SJSA1 (cell line): ENCODE measurements around the gene KDM4B. TPM values are rescaled to one million over a fixed set of nuclear protein-coding genes. Genes with fewer than 3 reads are reported as not detected.

Experiments
- DNase-seq, 2 experiments: peaks; one replicate each; pipeline ENCODE4 v3.0.0-alpha.2; 2015 to 2020; ENCODE audit warnings: low spot score in 2 of 2, low read depth in 1 of 2
- H3K27ac ChIP-seq: fragments of 250-450 bp; sonication (Bioruptor Pico); 2 replicates; pipeline ENCODE4 v1.5.1; 2020; ENCODE audit warnings: mild to moderate bottlenecking, moderate library complexity
- H3K27me3 ChIP-seq: fragments of 250-450 bp; sonication (Bioruptor Pico); replicated peaks from 2 replicates; pipeline ENCODE4 v1.5.1; 2020; ENCODE audit warnings: mild to moderate bottlenecking, moderate library complexity
- H3K36me3 ChIP-seq: fragments of 250-450 bp; sonication (Bioruptor Pico); 2 replicates; pipeline ENCODE4 v1.5.1; 2020; ENCODE audit warnings: mild to moderate bottlenecking
- H3K4me1 ChIP-seq: fragments of 250-450 bp; sonication (Bioruptor Pico); replicated peaks from 2 replicates; pipeline ENCODE4 v1.6.1; 2021; ENCODE audit warnings: mild to moderate bottlenecking
- H3K4me3 ChIP-seq: fragments of 250-450 bp; sonication (Bioruptor Pico); 2 replicates; pipeline ENCODE4 v1.5.1; 2020; ENCODE audit warnings: mild to moderate bottlenecking
- H3K9me3 ChIP-seq: fragments of 250-450 bp; sonication (Bioruptor Pico); replicated peaks from 2 replicates; pipeline ENCODE4 v1.5.1; 2020; ENCODE audit warnings: mild to moderate bottlenecking
- total RNA-seq: library from RNA; depleted of rRNA; stranded (reverse); fragments of >200 nt; shearing (Covaris generic); gene quantifications from 2 replicates; pipeline ENCODE4 v1.2.3, GENCODE V29; 2014

KDM4B gene
- total RNA-seq, 1 experiment from 2014 or later = 9.1 TPM

DNA sequence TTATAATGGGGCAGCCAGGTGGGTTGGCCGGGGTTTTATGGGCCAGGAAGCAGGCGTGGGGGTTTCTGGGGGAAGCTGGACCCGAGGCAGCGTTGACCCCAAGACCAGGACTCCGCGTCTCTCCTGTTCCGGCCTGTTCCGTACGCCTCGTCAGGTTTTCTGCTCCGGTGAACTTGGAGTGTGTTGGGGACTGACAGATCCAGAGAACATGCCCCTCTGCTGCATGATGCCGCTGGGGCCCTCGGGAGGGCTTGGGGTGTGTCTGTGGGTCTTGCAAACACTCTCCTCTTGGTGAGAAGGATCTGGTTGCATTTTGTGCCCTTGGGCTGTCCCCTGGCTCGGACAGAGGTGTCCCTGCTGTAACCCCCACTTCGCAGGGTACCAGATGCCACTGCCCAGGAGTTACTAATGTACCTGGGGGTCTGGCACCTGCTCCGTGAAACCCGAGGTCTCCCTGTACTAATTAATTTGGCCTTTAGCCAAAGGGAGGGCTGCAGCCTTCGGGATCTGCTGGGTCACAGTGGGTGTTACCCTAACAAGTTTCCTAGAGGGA lies 15.6 kb downstream of the KDM4B start:
- no peak for DNase-seq

GRCh38 chr19:4985551-4985991 lies 16.7 kb downstream of the KDM4B start:
- no peak overlapping the region for H3K4me3 ChIP-seq
- peaks cover 4% of the 10 kb centered on the region; the same call in 1 of the 2 replicates for H3K36me3 ChIP-seq
- H3K27me3 ChIP-seq = no peaks in the 10 kb centered on the region
- H3K4me1 ChIP-seq = peaks cover 12% of the 10 kb centered on the region
- DNase-seq = no peak
- H3K27ac ChIP-seq = no peak overlapping the region
- no peaks in the 10 kb centered on the region for H3K9me3 ChIP-seq

More for the DNA sequence above, 15.6 kb downstream of the KDM4B start:
- Histone ChIP-seq H3K4me1 (peaks cover 12% of the 10 kb centered on the region), H3K9me3 (no peaks in the 10 kb centered on the region), H3K27me3 (no peaks in the 10 kb centered on the region), H3K36me3 (peaks cover 4% of the 10 kb centered on the region; the same call in 1 of the 2 replicates), H3K27ac (no peak overlapping the region), H3K4me3 (no peak overlapping the region)

GRCh38 chr19:4986056-4986455 lies 17.1 kb downstream of the KDM4B start:
- no peaks in the 10 kb centered on the region for H3K9me3 ChIP-seq
- H3K4me1 ChIP-seq = peaks cover 12% of the 10 kb centered on the region
- no peak overlapping the region for H3K4me3 ChIP-seq
- DNase-seq = no peak
- H3K27ac ChIP-seq = no peak overlapping the region
- no peaks in the 10 kb centered on the region for H3K27me3 ChIP-seq
- peaks cover 4% of the 10 kb centered on the region; the same call in 1 of the 2 replicates for H3K36me3 ChIP-seq

GRCh38 chr19:4986471-4986891 lies 17.6 kb downstream of the KDM4B start:
- DNase-seq = no peak
- H3K27me3 ChIP-seq = no peaks in the 10 kb centered on the region

GRCh38 chr19:4987256-4987655 lies 18.3 kb downstream of the KDM4B start:
- Histone ChIP-seq H3K27me3 (no peaks in the 10 kb centered on the region), H3K9me3 (no peaks in the 10 kb centered on the region), H3K36me3 (peaks cover 4% of the 10 kb centered on the region; the same call in 1 of the 2 replicates), H3K4me1 (peaks cover 12% of the 10 kb centered on the region), H3K4me3 (no peak overlapping the region), H3K27ac (no peak overlapping the region)
- no peak for DNase-seq

More at GRCh38 chr19:4986471-4986891, 17.6 kb downstream of the KDM4B start:
- Histone ChIP-seq H3K4me1 (peaks cover 12% of the 10 kb centered on the region), H3K9me3 (no peaks in the 10 kb centered on the region), H3K4me3 (no peak overlapping the region), H3K27ac (no peak overlapping the region), H3K36me3 (peaks cover 4% of the 10 kb centered on the region; the same call in 1 of the 2 replicates)

GRCh38 chr19:4987692-4988370 lies 18.9 kb downstream of the KDM4B start:
- Histone ChIP-seq H3K4me3 (no peak overlapping the region), H3K27ac (no peak overlapping the region), H3K27me3 (no peaks in the 10 kb centered on the region), H3K9me3 (no peaks in the 10 kb centered on the region), H3K36me3 (peaks cover 4% of the 10 kb centered on the region; the same call in 1 of the 2 replicates), H3K4me1 (peaks cover 12% of the 10 kb centered on the region)
- DNase-seq = no peak

DNA sequence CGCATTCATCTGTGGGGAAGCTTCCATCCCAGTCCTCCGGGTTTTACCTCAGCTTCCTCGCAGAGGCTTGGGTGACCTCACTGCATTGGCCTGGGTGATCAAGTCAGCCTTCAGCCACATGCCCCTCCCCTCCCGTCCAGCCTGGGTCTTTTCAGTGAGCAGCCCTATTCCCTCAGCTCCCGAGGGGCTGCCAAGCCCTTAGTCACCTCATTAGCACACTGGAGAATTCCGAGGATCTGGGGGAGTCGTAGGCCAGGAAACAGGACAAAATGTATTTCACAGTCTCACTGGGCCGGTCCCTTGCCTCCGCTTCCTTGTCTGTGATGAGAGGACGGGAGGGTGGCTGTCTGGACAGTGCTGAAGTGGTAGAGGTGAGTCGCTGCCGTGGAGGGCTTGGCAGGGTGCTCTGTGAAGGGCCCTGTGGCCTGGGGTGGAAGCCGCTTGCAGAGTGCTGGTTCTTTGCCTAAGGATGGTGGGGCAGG lies 19.9 kb downstream of the KDM4B start:
- Histone ChIP-seq H3K36me3 (no peaks in the 10 kb centered on the region), H3K27me3 (no peaks in the 10 kb centered on the region), H3K27ac (no peak overlapping the region), H3K9me3 (no peaks in the 10 kb centered on the region), H3K4me3 (no peak overlapping the region), H3K4me1 (peaks cover 12% of the 10 kb centered on the region)
- no peak for DNase-seq

GRCh38 chr19:4990306-4990705 lies 21.4 kb downstream of the KDM4B start:
- H3K27ac ChIP-seq = no peak overlapping the region
- no peaks in the 10 kb centered on the region for H3K36me3 ChIP-seq
- no peaks in the 10 kb centered on the region for H3K27me3 ChIP-seq
- peaks cover 12% of the 10 kb centered on the region for H3K4me1 ChIP-seq
- H3K4me3 ChIP-seq = no peak overlapping the region
- DNase-seq = no peak
- H3K9me3 ChIP-seq = no peaks in the 10 kb centered on the region

GRCh38 chr19:4991538-4991937 lies 22.6 kb downstream of the KDM4B start:
- no peak for DNase-seq
- no peak overlapping the region for H3K4me3 ChIP-seq
- peaks cover 3% of the 10 kb centered on the region; the same call in 1 of the 2 replicates for H3K36me3 ChIP-seq
- H3K4me1 ChIP-seq = peaks cover 12% of the 10 kb centered on the region
- no peak overlapping the region for H3K27ac ChIP-seq
- no peaks in the 10 kb centered on the region for H3K9me3 ChIP-seq
- no peaks in the 10 kb centered on the region for H3K27me3 ChIP-seq

DNA sequence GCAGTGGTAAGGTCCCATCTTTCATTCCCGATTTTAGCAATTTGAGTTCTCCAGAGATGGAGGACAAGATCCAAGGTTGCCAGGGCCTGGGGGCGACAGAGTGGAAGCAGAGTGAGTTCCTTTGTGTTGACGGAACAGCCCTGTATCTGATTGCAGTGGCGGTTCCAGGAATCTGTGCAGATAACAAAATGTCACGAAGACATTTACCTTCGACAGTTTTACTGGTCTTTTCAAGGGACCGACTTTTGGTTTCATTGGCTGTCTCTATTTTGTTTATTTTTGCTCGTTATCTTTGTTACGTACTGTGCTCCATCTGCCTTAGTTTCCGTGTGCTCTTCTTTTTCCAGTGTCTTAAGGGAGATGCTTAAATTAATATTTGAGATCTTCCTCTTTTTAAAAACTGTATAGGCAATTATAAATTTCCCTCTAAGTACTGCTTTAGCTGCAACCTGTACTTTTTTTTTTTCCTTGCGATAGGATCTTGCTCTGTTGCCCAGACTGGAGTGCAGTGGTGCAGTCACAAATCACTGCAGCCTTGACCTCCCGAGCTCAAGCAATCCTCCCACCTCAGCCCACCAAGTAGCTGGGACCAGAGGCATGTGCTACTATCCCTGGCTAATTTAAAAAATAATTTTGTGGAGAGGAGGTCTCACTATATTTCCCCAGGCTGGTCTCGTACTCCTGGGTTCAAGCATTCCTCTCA lies 23.2 kb downstream of the KDM4B start:
- Histone ChIP-seq H3K4me3 (no peak overlapping the region), H3K4me1 (peaks cover 12% of the 10 kb centered on the region), H3K27ac (no peak overlapping the region), H3K36me3 (peaks cover 3% of the 10 kb centered on the region), H3K9me3 (no peaks in the 10 kb centered on the region), H3K27me3 (no peaks in the 10 kb centered on the region)
- DNase-seq = no peak

GRCh38 chr19:4993683-4994082 lies 24.8 kb downstream of the KDM4B start:
- H3K27ac ChIP-seq = no peak overlapping the region
- H3K27me3 ChIP-seq = no peaks in the 10 kb centered on the region
- no peaks in the 10 kb centered on the region for H3K9me3 ChIP-seq
- no peak for DNase-seq
- peaks cover 4% of the 10 kb centered on the region for H3K4me1 ChIP-seq
- no peak overlapping the region for H3K4me3 ChIP-seq
- H3K36me3 ChIP-seq = peaks cover 9% of the 10 kb centered on the region

- Histone ChIP-seq H3K36me3 (peaks cover 9% of the 10 kb centered on the region), H3K9me3 (no peaks in the 10 kb centered on the region), H3K27ac (no peak overlapping the region), H3K4me1 (peaks cover 2% of the 10 kb centered on the region; the same call in 1 of the 2 replicates), H3K4me3 (no peak overlapping the region), H3K27me3 (no peaks in the 10 kb centered on the region)
- no peak for DNase-seq
Measured at GRCh38 chr19:4996701-4997100, 27.8 kb downstream of the KDM4B start.

- Histone ChIP-seq H3K9me3 (no peaks in the 10 kb centered on the region), H3K4me1 (peaks cover 8% of the 10 kb centered on the region), H3K27me3 (no peaks in the 10 kb centered on the region), H3K36me3 (peaks cover 9% of the 10 kb centered on the region), H3K27ac (no peak overlapping the region), H3K4me3 (no peak overlapping the region)
- DNase-seq = no peak
Measured at GRCh38 chr19:4997297-4997696, 28.4 kb downstream of the KDM4B start.

DNA sequence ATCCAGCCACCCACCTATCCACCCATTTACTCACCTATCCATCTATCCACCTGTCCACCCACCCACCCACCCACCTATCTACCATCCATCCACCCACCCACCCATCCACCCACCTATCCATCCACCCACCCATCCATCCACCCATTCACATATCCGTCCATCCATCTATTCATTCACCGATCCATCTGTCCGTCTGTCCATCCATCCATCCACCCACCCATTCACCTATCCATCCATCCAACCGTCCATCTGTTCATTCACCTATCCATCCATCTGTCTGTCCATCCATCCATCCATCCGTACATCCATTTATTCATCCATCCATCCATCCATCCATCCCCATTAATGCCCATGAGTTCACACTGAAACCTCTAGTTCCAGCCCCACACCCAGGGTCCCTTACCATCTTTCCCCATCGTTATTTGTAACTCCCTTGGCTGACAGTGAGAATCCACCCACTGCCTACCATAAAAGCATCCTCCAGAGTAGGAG lies 31.3 kb downstream of the KDM4B start:
- Histone ChIP-seq H3K36me3 (peaks cover 9% of the 10 kb centered on the region), H3K4me3 (no peak overlapping the region), H3K27me3 (no peaks in the 10 kb centered on the region), H3K4me1 (peaks cover 13% of the 10 kb centered on the region), H3K9me3 (no peaks in the 10 kb centered on the region), H3K27ac (no peak overlapping the region)
- DNase-seq = no peak
